ENCODE measurements around the gene HS3ST4.
"Not testable (repeated sequence)": the region's sequence is repeated elsewhere in the genome, so short reads cannot be mapped to it uniquely, and the experiment has no call there.

HS3ST4 gene

GRCh38 chr16:26016989-26017388 is 325.2 kb downstream of the HS3ST4 start:
- TF ChIP-seq CTCF (IDR thresholded peaks at IDR 0.05; ENCODE audit: low read depth, low read length): no peak
- no peak overlapping the region for H3K4me3 ChIP-seq (ENCODE audit: low read depth, low read length)

- no peak for TF ChIP-seq CTCF (IDR thresholded peaks at IDR 0.05; ENCODE audit: low read depth, low read length)
- no peak overlapping the region for H3K4me3 ChIP-seq (ENCODE audit: low read depth, low read length)
Measured at GRCh38 chr16:26019381-26020242, 327.9 kb downstream of the HS3ST4 start.

- H3K4me3 ChIP-seq (ENCODE audit: low read depth, low read length): no peak overlapping the region
- no peak for TF ChIP-seq CTCF (IDR thresholded peaks at IDR 0.05; ENCODE audit: low read depth, low read length)
Measured at GRCh38 chr16:26026709-26027450, 335.1 kb downstream of the HS3ST4 start.

DNA sequence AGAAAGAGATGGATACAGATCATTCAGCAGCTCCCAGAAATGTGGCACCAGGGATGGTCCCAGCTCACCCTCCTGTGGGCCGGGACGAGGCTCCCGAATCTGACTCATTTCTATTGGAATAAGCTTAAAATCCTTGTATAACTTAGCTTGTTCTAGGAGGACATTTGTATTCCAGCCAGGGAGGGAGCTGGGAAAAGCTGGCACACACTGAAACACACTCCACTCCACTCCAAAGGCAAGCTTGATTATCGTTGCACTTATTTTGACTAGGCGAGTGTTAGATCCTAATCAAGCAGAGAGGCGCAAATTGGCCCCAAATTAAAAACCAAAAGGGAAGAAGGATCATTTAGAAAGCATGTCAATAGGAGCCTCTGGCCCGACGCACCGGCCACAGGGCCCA is 339.5 kb downstream of the HS3ST4 start:
- H3K4me3 ChIP-seq (ENCODE audit: low read depth, low read length): no peak overlapping the region
- no peak for TF ChIP-seq CTCF (IDR thresholded peaks at IDR 0.05; ENCODE audit: low read depth, low read length)

DNA sequence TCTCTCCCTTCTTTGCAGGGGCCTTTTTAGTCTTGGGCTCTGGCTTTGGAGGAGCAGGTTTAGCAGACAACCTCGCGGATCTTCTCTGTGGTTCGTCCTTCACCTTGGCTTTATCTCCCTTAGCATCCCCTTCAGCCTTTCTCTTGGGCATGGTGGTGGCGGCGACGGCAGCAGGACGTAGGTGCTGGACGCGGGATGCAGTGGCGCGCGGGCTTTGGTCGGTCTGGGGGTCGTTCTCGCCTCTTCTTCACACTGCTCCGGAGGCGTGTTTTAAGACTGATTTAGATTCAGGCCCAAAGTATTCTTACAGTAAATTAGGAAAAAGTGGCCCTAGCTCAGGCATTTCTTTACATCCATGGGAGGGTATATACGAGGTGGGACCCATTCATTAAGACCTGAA is 340.9 kb downstream of the HS3ST4 start:
- not testable (repeated sequence) for H3K4me3 ChIP-seq (ENCODE audit: low read depth, low read length)

- no peak for TF ChIP-seq CTCF (IDR thresholded peaks at IDR 0.05; ENCODE audit: low read depth, low read length)
- no peak overlapping the region for H3K4me3 ChIP-seq (ENCODE audit: low read depth, low read length)
Measured at GRCh38 chr16:26041952-26042668, 350.4 kb downstream of the HS3ST4 start.

DNA sequence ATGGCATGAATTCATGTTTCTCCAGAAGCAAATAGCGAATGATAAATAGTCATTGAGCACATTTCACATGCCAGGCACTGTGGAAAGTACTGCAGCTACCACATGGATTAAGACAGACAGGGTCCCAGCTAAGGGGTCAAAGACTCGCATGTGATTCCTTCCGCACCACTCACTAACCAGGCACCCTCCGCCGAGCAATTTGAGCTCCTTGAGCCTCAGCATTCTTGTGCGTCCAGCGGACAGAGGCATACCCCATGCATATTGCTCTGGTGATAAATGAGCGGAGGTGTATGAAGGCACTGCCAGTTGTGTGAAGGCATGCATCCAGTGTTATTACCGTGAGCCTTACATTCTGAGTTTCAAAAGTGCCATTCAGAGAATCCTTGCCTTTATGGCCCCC is 358.7 kb downstream of the HS3ST4 start:
- no peak overlapping the region for H3K4me3 ChIP-seq (ENCODE audit: low read depth, low read length)
- TF ChIP-seq CTCF (IDR thresholded peaks at IDR 0.05; ENCODE audit: low read depth, low read length): no peak

Data from WI38 (cell line).